Panc1 (cell line): Measurements from ENCODE around the gene PEPD. TPM values are rescaled to one million over a fixed set of nuclear protein-coding genes. Genes with fewer than 3 reads are reported as not detected.

ENCODE experiments used
- ATAC-seq: fragments of 200-7000 bp; cut with Tn5 transposase; 2 replicates; pipeline ENCODE4 v1.9.1; 2020; ENCODE audit warnings: mild to moderate bottlenecking, moderate library complexity
- BruUV-seq: library from RNA; stranded (reverse); fragments of 400-500 nt; replicated peaks from 2 replicates; lab custom pipeline; 2021; lab: Mats Ljungman, UMichigan
- CTCF ChIA-PET: fragments of 300-600 bp; sonication (Branson Sonifier 250); formaldehyde crosslinking; loops from one replicate; lab custom pipeline; 2022; ENCODE audit warnings: antibody characterized with exemption; lab: Charles Lee
- POLR2A ChIA-PET: fragments of 300-600 bp; sonication (Branson Sonifier 250); formaldehyde crosslinking; loops from one replicate; lab custom pipeline; 2022; ENCODE audit warnings: antibody characterized with exemption; lab: Charles Lee
- DNase-seq: peaks from one replicate; pipeline ENCODE4 v3.0.0-alpha.2; 2010; ENCODE audit warnings: low read depth, low spot score
- H3K27ac ChIP-seq: 2 replicates; pipeline ENCODE4 v1.5.1; 2011; ENCODE audit warnings: mild to moderate bottlenecking, low read length, inconsistent platforms
- H3K27me3 ChIP-seq: fragments of 200-500 bp; sonication (Bioruptor generic); 2 replicates; pipeline ENCODE4 v1.6.0; 2014; ENCODE audit warnings: low read length, inconsistent platforms; ENCODE audit not compliant: control insufficient read depth, insufficient read depth
- H3K36me3 ChIP-seq: fragments of 200-500 bp; sonication (Bioruptor generic); 2 replicates; pipeline ENCODE4 v1.5.1; 2014; ENCODE audit warnings: inconsistent platforms, mild to moderate bottlenecking, low read length, moderate library complexity; ENCODE audit not compliant: control insufficient read depth, insufficient read depth
- H3K4me1 ChIP-seq: 2 replicates; pipeline ENCODE4 v1.5.1; 2011; ENCODE audit warnings: inconsistent platforms, mild to moderate bottlenecking, low read length, moderate library complexity; ENCODE audit not compliant: control insufficient read depth, insufficient read depth
- H3K4me3 ChIP-seq, 2 experiments: 2 replicates each; pipeline ENCODE4 v1.5.1; 2011 to 2012; ENCODE audit warnings: low read depth in 2 of 2, low read length in 2 of 2, mild to moderate bottlenecking in 2 of 2, inconsistent platforms in 1 of 2, moderate library complexity in 1 of 2
- H3K9me3 ChIP-seq: fragments of 200-500 bp; sonication (Bioruptor generic); 2 replicates; pipeline ENCODE4 v1.5.1; 2014; ENCODE audit warnings: low read depth, mild to moderate bottlenecking, inconsistent platforms, low read length, moderate library complexity; ENCODE audit not compliant: control insufficient read depth, insufficient read depth
- POLR2AphosphoS5 ChIP-seq: IDR thresholded peaks from 2 replicates; pipeline ENCODE4 v1.6.1; 2012; ENCODE audit warnings: mild to moderate bottlenecking, low read depth, low read length, moderate library complexity
- REST ChIP-seq, 2 experiments: IDR thresholded peaks; 2 replicates each; pipeline ENCODE4 v1.6.1; 2011 to 2012; ENCODE audit warnings: low read depth in 2 of 2, control low read depth in 1 of 2, low read length in 1 of 2, mild to moderate bottlenecking in 1 of 2, moderate library complexity in 1 of 2; ENCODE audit not compliant: insufficient read depth in 1 of 2
- SIN3A ChIP-seq: IDR thresholded peaks from 2 replicates; pipeline ENCODE4 v1.6.1; 2012; ENCODE audit warnings: low read depth, mild to moderate bottlenecking, low read length, moderate library complexity, borderline replicate concordance; ENCODE audit not compliant: insufficient read depth
- TCF7L2 ChIP-seq: IDR thresholded peaks from 2 replicates; pipeline ENCODE4 v1.6.1; 2011; ENCODE audit warnings: mild to moderate bottlenecking, low read depth, low read length, inconsistent platforms
- in situ Hi-C: cut with HindIII; loops from 2 replicates; pipeline ENCODE4 v1.10.0; 2016; ENCODE audit warnings: low sequenced_read_pairs, low pct_unique_long_range_greater_than_20kb
- intact Hi-C: fragments of 100-400 bp; cut with micrococcal nuclease; formaldehyde crosslinking; loops from one replicate; pipeline ENCODE4 v1.10.0; 2022; ENCODE audit not compliant: unreplicated experiment
- total RNA-seq: library from RNA; stranded (reverse); gene quantifications from one replicate; pipeline ENCODE4 v1.2.1, GENCODE V29; 2021; ENCODE audit not compliant: unreplicated experiment
- TF ChIP-seq, protein P1 (sequence below): fragments of 450-650 bp; IDR thresholded peaks from 2 replicates; pipeline ENCODE4 v1.5.1; 2017; ENCODE audit warnings: mild to moderate bottlenecking

PEPD gene
- total RNA-seq, 1 experiment from 2014 or later: 102 TPM

GRCh38 chr19:33358408-33358807 is 163.2 kb downstream of the PEPD start:
- H3K9me3 ChIP-seq: peaks cover 5% of the 10 kb centered on the region; the same call in 1 of the 2 replicates
- no peak overlapping the region for H3K4me3 ChIP-seq
- no peak for DNase-seq
- no TSS peak for BruUV-seq
- H3K27me3 ChIP-seq: peaks cover 3% of the 10 kb centered on the region; the same call in 1 of the 2 replicates
- in situ Hi-C loops: no loop called here
- H3K27ac ChIP-seq: no peak overlapping the region
- H3K4me1 ChIP-seq: no peaks in the 10 kb centered on the region
- CTCF ChIA-PET: interaction anchor here (0.6 kb wide), 1 partner anchor 49 kb away, joined by 3 read pairs; no protein-coding TSS in a partner anchor
- intact Hi-C loops: no loop called here
- POLR2A ChIA-PET: no interaction called here
- ATAC-seq: no peak
- TF ChIP-seq SIN3A (no peak), TCF7L2 (no peak), REST (IDR thresholded peaks at IDR 0.05; ENCODE audit: insufficient read depth in 1 of 2, low read depth in 2 of 2, low read length in 1 of 2) (no peak), POLR2AphosphoS5 (no peak)
- TF ChIP-seq, protein P1, sequence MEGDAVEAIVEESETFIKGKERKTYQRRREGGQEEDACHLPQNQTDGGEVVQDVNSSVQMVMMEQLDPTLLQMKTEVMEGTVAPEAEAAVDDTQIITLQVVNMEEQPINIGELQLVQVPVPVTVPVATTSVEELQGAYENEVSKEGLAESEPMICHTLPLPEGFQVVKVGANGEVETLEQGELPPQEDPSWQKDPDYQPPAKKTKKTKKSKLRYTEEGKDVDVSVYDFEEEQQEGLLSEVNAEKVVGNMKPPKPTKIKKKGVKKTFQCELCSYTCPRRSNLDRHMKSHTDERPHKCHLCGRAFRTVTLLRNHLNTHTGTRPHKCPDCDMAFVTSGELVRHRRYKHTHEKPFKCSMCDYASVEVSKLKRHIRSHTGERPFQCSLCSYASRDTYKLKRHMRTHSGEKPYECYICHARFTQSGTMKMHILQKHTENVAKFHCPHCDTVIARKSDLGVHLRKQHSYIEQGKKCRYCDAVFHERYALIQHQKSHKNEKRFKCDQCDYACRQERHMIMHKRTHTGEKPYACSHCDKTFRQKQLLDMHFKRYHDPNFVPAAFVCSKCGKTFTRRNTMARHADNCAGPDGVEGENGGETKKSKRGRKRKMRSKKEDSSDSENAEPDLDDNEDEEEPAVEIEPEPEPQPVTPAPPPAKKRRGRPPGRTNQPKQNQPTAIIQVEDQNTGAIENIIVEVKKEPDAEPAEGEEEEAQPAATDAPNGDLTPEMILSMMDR: no peak
- no peaks in the 10 kb centered on the region for H3K36me3 ChIP-seq

GRCh38 chr19:33357556-33357955 is 164.0 kb downstream of the PEPD start:
- H3K36me3 ChIP-seq: no peaks in the 10 kb centered on the region
- no peak overlapping the region for H3K4me3 ChIP-seq
- no TSS peak for BruUV-seq
- intact Hi-C loops: no loop called here
- DNase-seq: no peak
- H3K9me3 ChIP-seq: peaks cover 5% of the 10 kb centered on the region; the same call in 1 of the 2 replicates
- ChIA-PET POLR2A (no interaction called here), CTCF (no interaction called here)
- in situ Hi-C loops: no loop called here
- no peaks in the 10 kb centered on the region for H3K4me1 ChIP-seq
- H3K27me3 ChIP-seq: peaks cover 3% of the 10 kb centered on the region; the same call in 1 of the 2 replicates
- TF ChIP-seq POLR2AphosphoS5 (no peak), REST (IDR thresholded peaks at IDR 0.05; ENCODE audit: insufficient read depth in 1 of 2, low read depth in 2 of 2, low read length in 1 of 2) (no peak), SIN3A (no peak), TCF7L2 (no peak)
- TF ChIP-seq, protein P1: no peak
- no peak for ATAC-seq
- no peak overlapping the region for H3K27ac ChIP-seq
